Osteoblast (primary cell): ENCODE results near the gene THAP7. TPM values are rescaled to one million over a fixed set of nuclear protein-coding genes. Genes with fewer than 3 reads are reported as not detected.
"Not testable (repeated sequence)": the region's sequence is repeated elsewhere in the genome, so short reads cannot be mapped to it uniquely, and the experiment has no call there.

ENCODE experiments used
- DNase-seq: peaks from one replicate; pipeline ENCODE4 v3.0.0; 2011; ENCODE audit warnings: low spot score, mixed read lengths; ENCODE audit not compliant: insufficient read length; ENCODE audit errors: missing footprints
- H2AFZ ChIP-seq: 2 replicates; pipeline ENCODE4 v1.6.0; 2011; ENCODE audit warnings: mild to moderate bottlenecking, low read length
- H3K27ac ChIP-seq: 2 replicates; pipeline ENCODE4 v1.5.1; 2011; ENCODE audit warnings: mild to moderate bottlenecking, low read depth, low read length, moderate library complexity
- H3K27me3 ChIP-seq: 2 replicates; pipeline ENCODE4 v1.6.0; 2012; ENCODE audit warnings: mild to moderate bottlenecking, control low read depth, inconsistent platforms, low read length, moderate library complexity; ENCODE audit not compliant: insufficient read depth
- H3K36me3 ChIP-seq: 2 replicates; pipeline ENCODE4 v1.5.1; 2011; ENCODE audit warnings: mild to moderate bottlenecking, low read length, control low read depth, moderate library complexity; ENCODE audit not compliant: insufficient read depth
- H3K4me1 ChIP-seq: 2 replicates; pipeline ENCODE4 v1.5.1; 2011; ENCODE audit warnings: mild to moderate bottlenecking, low read length, control low read depth, moderate library complexity; ENCODE audit not compliant: insufficient read depth
- H3K4me2 ChIP-seq: 2 replicates; pipeline ENCODE4 v1.6.0; 2011; ENCODE audit warnings: mild to moderate bottlenecking, low read length; ENCODE audit not compliant: insufficient read depth
- H3K4me3 ChIP-seq: fragments of 200-600 bp; sonication (generic); 3 replicates; pipeline ENCODE4 v1.5.1; 2012; ENCODE audit warnings: mild to moderate bottlenecking, low read length, inconsistent platforms; ENCODE audit not compliant: insufficient read depth
- H3K79me2 ChIP-seq: 2 replicates; pipeline ENCODE4 v1.6.0; 2012; ENCODE audit warnings: mild to moderate bottlenecking, low read length, control low read depth, inconsistent platforms; ENCODE audit not compliant: insufficient read depth
- H3K9me3 ChIP-seq: 2 replicates; pipeline ENCODE4 v1.5.1; 2011; ENCODE audit warnings: low read depth, low read length, control low read depth
- H4K20me1 ChIP-seq: 2 replicates; pipeline ENCODE4 v1.6.0; 2012; ENCODE audit warnings: mild to moderate bottlenecking, low read length, control low read depth; ENCODE audit not compliant: insufficient read depth
- total RNA-seq: library from RNA; depleted of rRNA; stranded (reverse); fragments of >200 nt; gene quantifications from 2 replicates; pipeline ENCODE4 v1.2.3, GENCODE V29; 2012
- TF ChIP-seq, protein P1 (sequence below): IDR thresholded peaks from 2 replicates; pipeline ENCODE4 v1.5.1; 2011; ENCODE audit warnings: mild to moderate bottlenecking, low read depth, low read length, moderate library complexity; ENCODE audit errors: extremely low read depth

Gene THAP7
- total RNA-seq, 1 donor, result 24.2 TPM

DNA sequence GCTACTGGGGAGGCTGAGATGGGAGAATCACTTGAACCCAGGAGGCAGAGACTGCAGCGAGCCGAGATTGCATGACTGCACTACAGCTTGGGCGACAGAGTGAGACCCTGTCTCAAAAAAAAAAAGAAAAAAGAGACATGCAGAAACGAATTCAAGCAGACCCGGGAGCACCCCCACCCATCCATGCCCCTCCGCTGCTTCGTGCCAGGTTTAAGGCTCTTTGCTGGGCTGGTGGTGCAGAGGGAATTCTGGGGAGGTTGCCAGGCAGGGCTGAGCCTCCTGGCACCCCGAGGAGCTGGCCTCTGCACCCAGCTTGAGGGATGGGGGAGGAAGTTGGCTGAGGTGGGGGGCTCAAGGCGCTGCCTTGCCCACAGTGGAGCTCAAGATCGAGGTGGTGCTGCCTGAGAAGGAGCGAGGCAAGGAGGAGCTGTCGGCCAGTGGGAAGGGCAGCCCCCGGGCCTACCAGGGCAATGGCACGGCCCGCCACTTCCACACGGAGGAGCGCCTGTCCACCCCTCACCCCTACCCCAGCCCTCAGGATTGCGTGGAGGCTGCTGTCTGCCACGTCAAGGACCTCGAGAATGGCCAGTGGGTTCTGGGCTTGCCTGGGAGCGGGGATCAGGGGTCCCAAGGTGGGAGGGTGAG is 28.9 kb downstream of the THAP7 start:
- no peaks in the 10 kb centered on the region for H3K9me3 ChIP-seq
- H3K79me2 ChIP-seq, result no peaks in the 10 kb centered on the region
- DNase-seq, result peak; percentile 57

DNA sequence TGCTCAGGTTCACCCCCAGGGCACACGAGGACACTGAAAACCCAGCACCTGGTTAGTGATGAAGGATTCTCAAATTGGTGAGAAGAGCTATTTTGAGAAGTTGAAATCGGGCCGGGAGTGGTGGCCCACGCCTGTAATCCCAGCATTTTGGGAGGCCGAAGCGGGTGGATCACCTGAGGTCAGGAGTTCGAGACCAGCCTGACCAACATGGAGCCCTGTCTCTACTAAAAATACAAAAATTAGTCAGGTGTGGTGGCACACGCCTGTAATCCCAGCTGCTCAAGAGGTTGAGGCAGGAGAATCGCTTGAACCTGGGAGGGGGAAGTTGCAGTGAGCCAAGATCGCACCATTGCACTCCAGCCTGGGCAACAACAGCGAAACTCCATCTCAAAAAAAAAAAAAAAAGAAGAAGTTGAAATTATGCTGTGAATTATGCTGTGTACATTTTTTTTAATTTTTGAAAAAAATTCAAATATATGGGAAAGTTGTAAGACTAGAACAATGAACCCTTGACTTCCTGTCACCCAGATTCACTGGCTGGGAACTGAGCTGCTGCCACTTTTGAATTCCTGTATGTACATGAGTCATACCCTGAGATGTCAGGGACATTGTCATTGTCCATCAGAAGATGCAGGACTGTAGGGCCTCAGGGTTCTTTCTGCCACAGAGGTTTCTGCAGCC is 29.8 kb downstream of the THAP7 start:
- H3K27ac ChIP-seq, H3K9me3 ChIP-seq, H3K4me3 ChIP-seq, H3K36me3 ChIP-seq, H3K4me2 ChIP-seq, H3K27me3 ChIP-seq, H3K4me1 ChIP-seq, H3K79me2 ChIP-seq, H2AFZ ChIP-seq, H4K20me1 ChIP-seq: not testable (repeated sequence)
- DNase-seq, result peak; percentile 84

More for the DNA sequence above, 28.9 kb downstream of the THAP7 start:
- H3K36me3 ChIP-seq, result no peaks in the 10 kb centered on the region
- no peak overlapping the region for H3K27ac ChIP-seq
- no peaks in the 10 kb centered on the region for H4K20me1 ChIP-seq
- no peaks in the 10 kb centered on the region for H3K4me1 ChIP-seq
- H3K4me2 ChIP-seq, result no peak overlapping the region
- TF ChIP-seq, protein P1, sequence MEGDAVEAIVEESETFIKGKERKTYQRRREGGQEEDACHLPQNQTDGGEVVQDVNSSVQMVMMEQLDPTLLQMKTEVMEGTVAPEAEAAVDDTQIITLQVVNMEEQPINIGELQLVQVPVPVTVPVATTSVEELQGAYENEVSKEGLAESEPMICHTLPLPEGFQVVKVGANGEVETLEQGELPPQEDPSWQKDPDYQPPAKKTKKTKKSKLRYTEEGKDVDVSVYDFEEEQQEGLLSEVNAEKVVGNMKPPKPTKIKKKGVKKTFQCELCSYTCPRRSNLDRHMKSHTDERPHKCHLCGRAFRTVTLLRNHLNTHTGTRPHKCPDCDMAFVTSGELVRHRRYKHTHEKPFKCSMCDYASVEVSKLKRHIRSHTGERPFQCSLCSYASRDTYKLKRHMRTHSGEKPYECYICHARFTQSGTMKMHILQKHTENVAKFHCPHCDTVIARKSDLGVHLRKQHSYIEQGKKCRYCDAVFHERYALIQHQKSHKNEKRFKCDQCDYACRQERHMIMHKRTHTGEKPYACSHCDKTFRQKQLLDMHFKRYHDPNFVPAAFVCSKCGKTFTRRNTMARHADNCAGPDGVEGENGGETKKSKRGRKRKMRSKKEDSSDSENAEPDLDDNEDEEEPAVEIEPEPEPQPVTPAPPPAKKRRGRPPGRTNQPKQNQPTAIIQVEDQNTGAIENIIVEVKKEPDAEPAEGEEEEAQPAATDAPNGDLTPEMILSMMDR, result no peak
- no peak overlapping the region for H3K4me3 ChIP-seq
- H3K27me3 ChIP-seq, result no peaks in the 10 kb centered on the region
- H2AFZ ChIP-seq, result no peak overlapping the region

DNA sequence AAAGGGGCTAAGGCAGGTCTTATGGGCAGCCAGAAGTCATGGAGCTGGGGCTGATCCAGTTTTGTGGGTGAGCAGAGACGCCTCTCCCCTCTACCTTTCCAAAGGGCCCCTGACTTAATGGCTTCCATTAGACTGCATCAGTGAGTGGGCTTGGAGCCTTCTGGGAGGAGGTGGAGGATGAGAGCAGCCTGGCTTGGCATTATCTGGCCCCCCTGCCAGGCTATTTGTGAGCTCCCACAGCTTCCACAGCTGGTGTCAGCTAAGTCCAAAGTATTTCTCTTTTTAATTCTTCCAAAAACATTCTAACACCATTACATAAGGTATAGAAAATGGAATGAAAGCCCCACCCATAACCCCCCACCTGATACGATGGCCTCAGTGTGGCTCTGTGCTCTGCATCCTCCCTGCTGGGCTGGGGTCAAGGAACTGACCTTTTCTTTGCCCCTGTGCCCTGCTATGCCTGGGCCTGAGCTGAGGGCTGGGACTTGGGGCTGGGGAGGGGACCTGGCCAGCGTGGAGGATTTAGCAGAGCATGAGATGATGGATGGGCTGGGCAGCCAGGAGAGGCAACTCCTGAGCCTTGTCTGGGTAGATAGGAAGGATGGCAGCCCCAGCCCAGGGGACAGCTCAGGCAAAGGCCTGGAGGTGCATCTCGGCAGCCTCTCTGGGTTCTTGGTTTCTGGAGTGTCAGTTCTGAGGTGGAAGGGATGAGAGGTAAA is 30.8 kb downstream of the THAP7 start:
- peak; percentile 55 for DNase-seq
- H3K27ac ChIP-seq, result no peak overlapping the region
- no peaks in the 10 kb centered on the region for H3K4me1 ChIP-seq
- H4K20me1 ChIP-seq, result no peaks in the 10 kb centered on the region
- H3K27me3 ChIP-seq, result peaks cover 5% of the 10 kb centered on the region
- H3K9me3 ChIP-seq, result no peaks in the 10 kb centered on the region
- H3K36me3 ChIP-seq, result no peaks in the 10 kb centered on the region
- TF ChIP-seq, protein P1, result no peak
- no peaks in the 10 kb centered on the region for H3K79me2 ChIP-seq
- H2AFZ ChIP-seq, result no peak overlapping the region
- no peak overlapping the region for H3K4me3 ChIP-seq
- H3K4me2 ChIP-seq, result no peak overlapping the region

DNA sequence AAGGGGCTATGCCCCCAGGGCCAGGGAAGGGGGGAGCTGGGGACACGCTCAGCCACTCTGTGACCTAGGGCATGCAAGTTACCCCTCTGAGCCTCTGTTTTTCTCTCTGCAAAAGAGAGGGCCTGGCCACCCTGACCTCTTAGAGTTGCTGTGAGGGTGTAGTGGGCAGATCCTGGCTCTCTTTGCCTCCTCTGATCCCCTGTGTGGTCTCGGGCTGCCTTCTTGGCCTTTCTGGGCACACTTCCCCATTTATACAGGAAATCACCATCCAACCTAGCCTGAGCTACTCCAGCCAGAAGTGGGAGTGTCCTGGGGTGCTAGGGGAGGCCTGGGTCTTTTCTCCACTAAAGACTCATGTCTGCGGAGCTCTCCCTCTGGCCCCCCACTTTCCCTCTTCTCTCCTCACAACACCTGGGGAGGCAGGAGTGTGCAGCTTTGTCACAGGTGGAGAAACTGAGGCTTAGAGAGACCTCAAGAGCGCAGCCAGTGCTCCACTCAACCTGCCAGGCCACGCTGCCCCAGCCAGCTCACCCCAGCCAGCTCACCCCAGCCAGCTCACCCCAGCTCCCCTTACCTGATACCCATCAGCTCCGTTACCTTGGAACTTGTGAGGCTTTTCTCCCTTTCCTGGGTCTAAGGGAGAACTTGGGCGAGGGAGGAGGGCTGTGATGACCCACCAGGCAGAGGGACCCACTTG is 33.5 kb downstream of the THAP7 start:
- Histone ChIP-seq H3K4me1 (no peaks in the 10 kb centered on the region), H3K4me3 (no peak overlapping the region), H4K20me1 (peaks cover 3% of the 10 kb centered on the region), H3K36me3 (no peaks in the 10 kb centered on the region), H3K4me2 (no peak overlapping the region), H3K27ac (no peak overlapping the region), H2AFZ (no peak overlapping the region), H3K27me3 (peaks cover 30% of the 10 kb centered on the region), H3K79me2 (no peaks in the 10 kb centered on the region), H3K9me3 (no peaks in the 10 kb centered on the region)
- DNase-seq, result peak; percentile 89
- TF ChIP-seq, protein P1, result no peak
